H1 (cell line): Measurements from ENCODE around the gene ARHGEF10L. TPM values are rescaled to one million over a fixed set of nuclear protein-coding genes. Genes with fewer than 3 reads are reported as not detected.

Source experiments
- CTCF ChIA-PET: fragments of 300-600 bp; sonication (Branson Sonifier 250); formaldehyde crosslinking; loops from one replicate; lab custom pipeline; 2021; ENCODE audit not compliant: partially characterized antibody; lab: Charles Lee
- POLR2A ChIA-PET: fragments of 300-600 bp; sonication (Branson Sonifier 250); formaldehyde crosslinking; loops from one replicate; lab custom pipeline; 2021; ENCODE audit warnings: inconsistent platforms; ENCODE audit not compliant: partially characterized antibody; lab: Charles Lee
- DNase-seq, 2 experiments: peaks; one replicate each; pipeline versions ENCODE4 v3.0.0 to v3.0.0-alpha.2; 2010 to 2022; ENCODE audit warnings: low spot score in 2 of 2, low read depth in 1 of 2, mixed read lengths in 1 of 2
- FAIRE-seq: peaks from 2 replicates; lab custom pipeline; 2011; peaks lifted over from hg19 to GRCh38; lab: Jason Lieb, UNC
- H2AFZ ChIP-seq: 2 replicates; pipeline ENCODE4 v1.8.1; 2012; ENCODE audit warnings: low read length, inconsistent platforms
- H2AK5ac ChIP-seq: 2 replicates; pipeline ENCODE4 v1.6.1; 2013; ENCODE audit warnings: low read depth, low read length
- H2BK120ac ChIP-seq: replicated peaks from 2 replicates; pipeline ENCODE3; 2013; ENCODE audit warnings: low read depth, low read length, inconsistent platforms
- H2BK12ac ChIP-seq: 2 replicates; pipeline ENCODE4 v1.6.1; 2013; ENCODE audit warnings: low read depth, low read length
- H2BK15ac ChIP-seq: 2 replicates; pipeline ENCODE4 v1.6.1; 2013; ENCODE audit warnings: low read length
- H2BK20ac ChIP-seq: 2 replicates; pipeline ENCODE4 v1.6.1; 2013; ENCODE audit warnings: low read length
- H2BK5ac ChIP-seq: 2 replicates; pipeline ENCODE4 v1.6.1; 2013; ENCODE audit warnings: low read depth, low read length
- H3K14ac ChIP-seq: 2 replicates; pipeline ENCODE4 v1.6.1; 2013; ENCODE audit warnings: inconsistent platforms; ENCODE audit not compliant: insufficient read length
- H3K18ac ChIP-seq: 2 replicates; pipeline ENCODE4 v1.6.1; 2013; ENCODE audit warnings: low read length; ENCODE audit errors: extremely low read depth
- H3K23ac ChIP-seq: 2 replicates; pipeline ENCODE4 v1.6.1; 2013; ENCODE audit warnings: inconsistent platforms; ENCODE audit not compliant: insufficient read length
- H3K23me2 ChIP-seq: 2 replicates; pipeline ENCODE4 v1.6.1; 2013; ENCODE audit warnings: low read depth, low read length
- H3K27ac ChIP-seq: 2 replicates; pipeline ENCODE4 v1.6.1; 2011; ENCODE audit warnings: low read depth, low read length, inconsistent platforms
- H3K27me3 ChIP-seq, 4 experiments: replicated peaks in 1 of 4; 1 replicate in 1 of 4; 2 replicates in 3 of 4; pipeline versions ENCODE4 v1.6.1 to v1.8.1; 2011 to 2013; ENCODE audit warnings: low read length in 3 of 4, mild to moderate bottlenecking in 3 of 4, inconsistent platforms in 2 of 4, mixed read lengths in 2 of 4, moderate library complexity in 1 of 4; ENCODE audit not compliant: control insufficient read depth in 3 of 4, insufficient read depth in 3 of 4; ENCODE audit errors: extremely low read depth in 1 of 4
- H3K36me3 ChIP-seq, 4 experiments: 2 replicates each; pipeline versions ENCODE4 v1.6.1 to v1.8.1; 2011 to 2013; ENCODE audit warnings: mild to moderate bottlenecking in 4 of 4, low read length in 3 of 4, moderate library complexity in 2 of 4, control low read depth in 1 of 4, inconsistent platforms in 1 of 4; ENCODE audit not compliant: insufficient read depth in 4 of 4, control insufficient read depth in 2 of 4
- H3K4ac ChIP-seq: replicated peaks from 2 replicates; pipeline ENCODE3; 2013; ENCODE audit warnings: low read length, low read depth, mixed read lengths, inconsistent platforms; ENCODE audit not compliant: insufficient read length
- H3K4me1 ChIP-seq, 4 experiments: replicated peaks in 1 of 4; 1 replicate in 1 of 4; 2 replicates in 3 of 4; pipeline versions ENCODE4 v1.6.1 to v1.8.1; 2011 to 2013; ENCODE audit warnings: low read length in 3 of 4, inconsistent platforms in 2 of 4, mixed read lengths in 1 of 4; ENCODE audit not compliant: insufficient read depth in 4 of 4, control insufficient read depth in 3 of 4
- H3K4me2 ChIP-seq, 2 experiments: 2 replicates each; pipeline versions ENCODE4 v1.6.1 to v1.8.1; 2011 to 2013; ENCODE audit warnings: low read depth in 2 of 2, low read length in 2 of 2, control low read depth in 1 of 2, inconsistent platforms in 1 of 2, mild to moderate bottlenecking in 1 of 2; ENCODE audit not compliant: insufficient read depth in 1 of 2
- H3K4me3 ChIP-seq, 4 experiments: fragments of 200-600, 300-600 bp in 1 of 4; sonication (generic), shearing (Covaris generic), sonication (Bioruptor Twin) in 1 of 4; 2 replicates each; pipeline versions ENCODE4 v1.5.1 to v1.8.1; 2011 to 2016; ENCODE audit warnings: low read length in 4 of 4, low read depth in 3 of 4, control low read depth in 2 of 4, inconsistent platforms in 2 of 4, mild to moderate bottlenecking in 2 of 4, mixed read lengths in 1 of 4, moderate library complexity in 1 of 4; ENCODE audit not compliant: insufficient read depth in 2 of 4; ENCODE audit errors: extremely low read depth in 1 of 4
- H3K56ac ChIP-seq: replicated peaks from 2 replicates; pipeline ENCODE3; 2013; ENCODE audit warnings: low read depth, mild to moderate bottlenecking, mixed read lengths, low read length, inconsistent platforms; ENCODE audit not compliant: insufficient read length
- H3K79me1 ChIP-seq: 2 replicates; pipeline ENCODE4 v1.6.1; 2013; ENCODE audit warnings: low read depth, low read length, control low read depth
- H3K79me2 ChIP-seq, 2 experiments: 2 replicates each; pipeline versions ENCODE4 v1.6.1 to v1.8.1; 2012 to 2013; ENCODE audit warnings: low read length in 2 of 2, mild to moderate bottlenecking in 2 of 2, inconsistent platforms in 1 of 2; ENCODE audit not compliant: insufficient read depth in 2 of 2, control insufficient read depth in 1 of 2
- H3K9ac ChIP-seq, 4 experiments: replicated peaks in 1 of 4; 1 replicate in 1 of 4; 2 replicates in 3 of 4; pipeline versions ENCODE4 v1.6.1 to v1.8.1; 2011 to 2013; ENCODE audit warnings: low read depth in 3 of 4, low read length in 3 of 4, control low read depth in 2 of 4, mild to moderate bottlenecking in 2 of 4, moderate library complexity in 2 of 4, inconsistent platforms in 1 of 4; ENCODE audit errors: extremely low read depth in 1 of 4
- H3K9me3 ChIP-seq, 2 experiments: 2 replicates each; pipeline versions ENCODE4 v1.6.1 to v1.8.1; 2012 to 2013; ENCODE audit warnings: mild to moderate bottlenecking in 2 of 2, moderate library complexity in 2 of 2, control low read depth in 1 of 2, inconsistent platforms in 1 of 2, low read depth in 1 of 2, low read length in 1 of 2, mixed read lengths in 1 of 2; ENCODE audit not compliant: insufficient read depth in 2 of 2
- H4K20me1 ChIP-seq, 2 experiments: replicated peaks in 1 of 2; 2 replicates each; pipeline versions ENCODE3 to v1.8.1; 2011 to 2013; ENCODE audit warnings: inconsistent platforms in 2 of 2, low read length in 2 of 2, mild to moderate bottlenecking in 1 of 2; ENCODE audit not compliant: insufficient read depth in 2 of 2, control insufficient read depth in 1 of 2
- H4K5ac ChIP-seq: 2 replicates; pipeline ENCODE4 v1.6.1; 2013; ENCODE audit warnings: low read length, low read depth, mixed read lengths, inconsistent platforms; ENCODE audit not compliant: insufficient read length
- H4K8ac ChIP-seq: 2 replicates; pipeline ENCODE4 v1.8.0; 2013; ENCODE audit warnings: mild to moderate bottlenecking, moderate library complexity, low read length, inconsistent platforms; ENCODE audit not compliant: insufficient read depth; ENCODE audit errors: extremely low read depth
- H4K91ac ChIP-seq: replicated peaks from 2 replicates; pipeline ENCODE3; 2013; ENCODE audit warnings: low read length, mixed read lengths, inconsistent platforms; ENCODE audit not compliant: insufficient read length
- CBX5 ChIP-seq: fragments of 300-800, 300-1000 bp; sonication (generic); IDR thresholded peaks from 2 replicates; pipeline ENCODE4 v1.7.1; 2016; ENCODE audit warnings: antibody characterized with exemption, low read length, low read depth
- CEBPB ChIP-seq: IDR thresholded peaks from 2 replicates; pipeline ENCODE4 v1.6.1; 2012; ENCODE audit warnings: low read depth, low read length
- CHD1 ChIP-seq: IDR thresholded peaks from 2 replicates; pipeline ENCODE4 v1.6.1; 2012; ENCODE audit warnings: low read depth, low read length, improper control_type of control experiment
- GTF2F1 ChIP-seq: IDR thresholded peaks from 2 replicates; pipeline ENCODE4 v1.6.1; 2012; ENCODE audit warnings: low read depth, low read length, improper control_type of control experiment, borderline replicate concordance
- HDAC2 ChIP-seq, 2 experiments: fragments of 300-600 bp in 1 of 2; sonication (generic) in 1 of 2; IDR thresholded peaks; 2 replicates each; pipeline ENCODE4 v1.6.1; 2011 to 2012; ENCODE audit warnings: low read depth in 2 of 2, low read length in 2 of 2, mild to moderate bottlenecking in 2 of 2, moderate library complexity in 2 of 2, borderline replicate concordance in 1 of 2, inconsistent platforms in 1 of 2
- MAFK ChIP-seq: IDR thresholded peaks from 2 replicates; pipeline ENCODE4 v1.6.1; 2012; ENCODE audit warnings: low read depth, mild to moderate bottlenecking, improper control_type of control experiment, low read length
- SIN3A ChIP-seq, 2 experiments: IDR thresholded peaks in 1 of 2; conservative IDR thresholded peaks in 1 of 2; 2 replicates each; pipeline ENCODE4 v1.6.1; 2011 to 2012; ENCODE audit warnings: low read length in 2 of 2, improper control_type of control experiment in 1 of 2, low read depth in 1 of 2, mild to moderate bottlenecking in 1 of 2
- TBP ChIP-seq: IDR thresholded peaks from 2 replicates; pipeline ENCODE4 v1.6.1; 2011; ENCODE audit warnings: low read depth, low read length, improper control_type of control experiment
- WGBS, 2 experiments: shearing (Covaris generic) in 1 of 2; methylation state at CpG; one replicate each; pipeline versions ENCODE4 v1.1.6 to v1.1.7; 2013 to 2015; ENCODE audit warnings: low lambda C conversion rate in 2 of 2, mixed read lengths in 2 of 2, inconsistent platforms in 1 of 2, low coverage in 1 of 2, missing lambda C conversion rate in 1 of 2; ENCODE audit not compliant: insufficient replicate concordance in 2 of 2, insufficient coverage in 1 of 2, insufficient read length in 1 of 2; ENCODE audit errors: extremely low coverage in 1 of 2, missing lambda C conversion rate in 1 of 2; 5-methylcytosine and 5-hydroxymethylcytosine counted together
- polyA plus RNA-seq, 7 experiments: library from polyadenylated mRNA; depleted of rRNA in 3 of 7; stranded (reverse) in 5 of 7; unstranded in 2 of 7; fragments of >200 nt in 5 of 7; fragments of 200-250 nt in 2 of 7; gene quantifications; 1 replicate in 5 of 7; 2 replicates in 1 of 7; 4 replicates in 1 of 7; pipeline versions ENCODE4 v1.2.1 to v1.2.3, GENCODE V29; 2011 to 2013; ENCODE audit warnings: missing spikeins in 2 of 7, mixed read lengths in 2 of 7
- total RNA-seq: library from RNA; stranded (reverse); fragmentation: NEBNext Ultra II Directional; extraction: Animal tissue kit (Norgen Biotek cat#: 25700); gene quantifications from 2 replicates; pipeline ENCODE4 v1.2.1, GENCODE V29; 2021

ARHGEF10L gene
- total and polyA plus RNA-seq, 2 of the 8 experiments (the other 6 are each of a cell fraction or from before 2014, with no cell fraction given), result 33.6 to 39.6 TPM

DNA sequence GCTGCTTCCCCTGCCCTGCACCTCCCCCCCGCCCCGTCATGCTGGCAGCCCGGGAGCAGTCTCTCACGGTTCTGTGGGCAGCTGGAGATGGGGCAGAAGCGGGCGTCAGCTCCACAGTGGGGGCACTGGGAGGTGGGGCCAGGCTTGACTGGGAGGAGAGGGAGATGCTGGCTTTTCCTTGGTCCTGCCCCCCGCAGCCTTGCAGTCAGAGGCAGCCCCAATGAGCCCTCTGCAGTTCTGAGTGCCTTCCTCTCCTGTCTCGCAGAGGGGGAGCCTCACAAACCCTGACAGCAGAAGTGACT, 21.7 kb downstream of the ARHGEF10L start:
- no peak overlapping the region for H3K23ac ChIP-seq
- DNase-seq (no peak), FAIRE-seq (no peak)
- peaks cover 11 to 64% (median 35%) of the 10 kb centered on the region in 4 experiments for H3K4me1 ChIP-seq
- peak overlapping the region; percentile 83 for H4K91ac ChIP-seq
- H2AFZ ChIP-seq, result no peak overlapping the region
- H3K56ac ChIP-seq, result no peak overlapping the region
- POLR2A ChIA-PET, result interaction anchor here (0.6 to 4.2 kb wide), 5 partner anchors 9 to 538 kb away, joined by 3 to 35 read pairs (median 7); no protein-coding TSS in a partner anchor
- no peak overlapping the region for H3K4me2 ChIP-seq
- no peak overlapping the region for H3K4ac ChIP-seq
- H2AK5ac ChIP-seq, result no peak overlapping the region
- H2BK120ac ChIP-seq, result no peak overlapping the region
- peak overlapping the region; percentile 72 for H2BK5ac ChIP-seq
- no peak overlapping the region for H3K9ac ChIP-seq
- H4K5ac ChIP-seq, result peak overlapping the region; percentile 47
- peak overlapping the region; percentile 3; the same call in 1 of the 2 replicates for H2BK20ac ChIP-seq
- H4K8ac ChIP-seq, result peak overlapping the region; percentile 68; the same call in 1 of the 2 replicates
- H3K4me3 ChIP-seq, result no peak overlapping the region
- CTCF ChIA-PET, result interaction anchor here (1.2 to 86.2 kb wide), 10 partner anchors 10 to 86 kb away, joined by 3 to 1640 read pairs (median 5); no protein-coding TSS in a partner anchor
- H4K20me1 ChIP-seq, result peaks cover 9 to 23% of the 10 kb centered on the region in 2 experiments
- H3K27me3 ChIP-seq, result no peaks in the 10 kb centered on the region
- H3K36me3 ChIP-seq, result no peaks in the 10 kb centered on the region
- 0 out of 2 replicates have a peak overlapping the region, but pooled peaks have one; percentile 31 for H2BK12ac ChIP-seq
- peaks cover 0 to 93% of the 10 kb centered on the region in 2 experiments for H3K79me2 ChIP-seq
- H3K23me2 ChIP-seq, result peaks cover 5% of the 10 kb centered on the region; the same call in 1 of the 2 replicates
- H2BK15ac ChIP-seq, result peak overlapping the region; percentile 53; the same call in 1 of the 2 replicates
- no peak overlapping the region for H3K14ac ChIP-seq
- peak overlapping the region; percentile 65 for H3K18ac ChIP-seq
- WGBS, 2 experiments, result 78% methylated on average over 7 of the region's 8 CpGs; no CpG with 5 or more reads in 1 of the 2 experiments
- no peaks in the 10 kb centered on the region for H3K9me3 ChIP-seq
- H3K79me1 ChIP-seq, result peaks cover 40% of the 10 kb centered on the region
- 0 out of 2 replicates have a peak overlapping the region, but pooled peaks have one; percentile 30 for H3K27ac ChIP-seq
- no peak for TF ChIP-seq HDAC2 (IDR thresholded peaks at IDR 0.05; ENCODE audit: borderline replicate concordance in 1 of 2, low read depth in 2 of 2, low read length in 2 of 2)
- TF ChIP-seq CEBPB, result no peak
- no peak for TF ChIP-seq CHD1
- no peak for TF ChIP-seq SIN3A (conservative IDR thresholded peaks at IDR 0.05 in 1 of 2, IDR thresholded peaks at IDR 0.05 in 1 of 2; ENCODE audit: low read depth in 1 of 2, low read length in 2 of 2)
- no peak for TF ChIP-seq GTF2F1
- no peak for TF ChIP-seq MAFK
- TF ChIP-seq TBP, result no peak
- no peak for TF ChIP-seq CBX5
